HUES48 (cell line): Measurements from ENCODE around the gene FAM229A.
"Not testable (repeated sequence)": the region's sequence is repeated elsewhere in the genome, so short reads cannot be mapped to it uniquely, and the experiment has no call there.

Experiments
- H3K27ac ChIP-seq: one replicate; pipeline ENCODE4 v1.7.0; 2013; ENCODE audit warnings: low read depth, low read length, inconsistent platforms
- H3K27me3 ChIP-seq: 2 replicates; pipeline ENCODE4 v1.6.1; 2013; ENCODE audit warnings: mild to moderate bottlenecking, low read length; ENCODE audit not compliant: control insufficient read depth, insufficient read depth
- H3K36me3 ChIP-seq: 2 replicates; pipeline ENCODE4 v1.6.1; 2013; ENCODE audit warnings: low read length; ENCODE audit not compliant: control insufficient read depth, insufficient read depth
- H3K4me1 ChIP-seq: 2 replicates; pipeline ENCODE4 v1.6.1; 2013; ENCODE audit warnings: mild to moderate bottlenecking, low read length; ENCODE audit not compliant: control insufficient read depth, insufficient read depth
- H3K4me3 ChIP-seq: 2 replicates; pipeline ENCODE4 v1.5.1; 2013; ENCODE audit warnings: mild to moderate bottlenecking, low read depth, low read length
- H3K9ac ChIP-seq: 2 replicates; pipeline ENCODE4 v1.6.1; 2013; ENCODE audit warnings: mild to moderate bottlenecking, low read depth, low read length, moderate library complexity
- H3K9me3 ChIP-seq: 2 replicates; pipeline ENCODE4 v1.6.1; 2013; ENCODE audit warnings: low read length; ENCODE audit not compliant: control insufficient read depth, insufficient read depth

Gene FAM229A

GRCh38 chr1:32362474-32363313, at the start of gene FAM229A, which contains the start of gene TSSK3:
FAM229A (minus strand) TSS chr1:32362485; CDS start chr1:32362091, 394 bp downstream.
TSSK3 (plus strand) TSS chr1:32362539; CDS start chr1:32362702, 163 bp downstream.
- Histone ChIP-seq H3K36me3 (peaks cover 40% of the 10 kb centered on the region), H3K9me3 (no peaks in the 10 kb centered on the region), H3K4me3 (peak within 1 kb of the TSS; percentile 45), H3K9ac (no peak within 1 kb of the TSS), H3K4me1 (peaks cover 5% of the 10 kb centered on the region; the same call in 1 of the 2 replicates), H3K27ac (peak within 1 kb of the TSS; percentile 31), H3K27me3 (peaks cover 11% of the 10 kb centered on the region)

GRCh38 chr1:32411261-32411660, 49.0 kb upstream of the FAM229A start:
- no peaks in the 10 kb centered on the region for H3K4me1 ChIP-seq
- no peak overlapping the region for H3K4me3 ChIP-seq
- no peaks in the 10 kb centered on the region for H3K27me3 ChIP-seq
- no peak overlapping the region for H3K27ac ChIP-seq
- H3K36me3 ChIP-seq = no peaks in the 10 kb centered on the region
- no peak overlapping the region for H3K9ac ChIP-seq
- H3K9me3 ChIP-seq = peaks cover 21% of the 10 kb centered on the region

- H3K36me3 ChIP-seq = no peaks in the 10 kb centered on the region
- H3K9me3 ChIP-seq = no peaks in the 10 kb centered on the region; the same call in 1 of the 2 replicates
- H3K27ac ChIP-seq = no peak overlapping the region
- H3K9ac ChIP-seq = no peak overlapping the region
- H3K4me3 ChIP-seq = no peak overlapping the region
- H3K4me1 ChIP-seq = no peaks in the 10 kb centered on the region
- no peaks in the 10 kb centered on the region for H3K27me3 ChIP-seq
These were observed 44.4 kb upstream of the FAM229A start for GRCh38 chr1:32406629-32407111.

- no peak overlapping the region for H3K4me3 ChIP-seq
- H3K27ac ChIP-seq = no peak overlapping the region
- H3K36me3 ChIP-seq = no peaks in the 10 kb centered on the region
- no peaks in the 10 kb centered on the region for H3K27me3 ChIP-seq
- no peak overlapping the region for H3K9ac ChIP-seq
- H3K9me3 ChIP-seq = no peaks in the 10 kb centered on the region; the same call in 1 of the 2 replicates
- H3K4me1 ChIP-seq = peaks cover 2% of the 10 kb centered on the region; the same call in 1 of the 2 replicates
These were observed 43.6 kb upstream of the FAM229A start for GRCh38 chr1:32405672-32406467.

- Histone ChIP-seq H3K4me1 (peaks cover 2% of the 10 kb centered on the region; the same call in 1 of the 2 replicates), H3K9me3 (no peaks in the 10 kb centered on the region; the same call in 1 of the 2 replicates), H3K9ac (no peak overlapping the region), H3K27ac (no peak overlapping the region), H3K4me3 (no peak overlapping the region), H3K27me3 (no peaks in the 10 kb centered on the region), H3K36me3 (no peaks in the 10 kb centered on the region)
These were observed 42.7 kb upstream of the FAM229A start for GRCh38 chr1:32404946-32405345.

GRCh38 chr1:32400876-32401631, 38.8 kb upstream of the FAM229A start:
- Histone ChIP-seq H3K36me3 (no peaks in the 10 kb centered on the region), H3K27me3 (no peaks in the 10 kb centered on the region), H3K4me3 (no peak overlapping the region), H3K9me3 (no peaks in the 10 kb centered on the region), H3K27ac (no peak overlapping the region), H3K9ac (no peak overlapping the region), H3K4me1 (peaks cover 2% of the 10 kb centered on the region; the same call in 1 of the 2 replicates)

- Histone ChIP-seq H3K4me3 (no peak overlapping the region), H3K36me3 (no peaks in the 10 kb centered on the region), H3K9ac (no peak overlapping the region), H3K9me3 (no peaks in the 10 kb centered on the region), H3K27ac (no peak overlapping the region), H3K4me1 (peaks cover 2% of the 10 kb centered on the region; the same call in 1 of the 2 replicates), H3K27me3 (no peaks in the 10 kb centered on the region)
These were observed 37.6 kb upstream of the FAM229A start for GRCh38 chr1:32399843-32400242.

- Histone ChIP-seq H3K36me3 (no peaks in the 10 kb centered on the region), H3K27ac (no peak overlapping the region), H3K27me3 (no peaks in the 10 kb centered on the region), H3K9ac (no peak overlapping the region), H3K4me1 (peaks cover 5% of the 10 kb centered on the region; the same call in 1 of the 2 replicates), H3K4me3 (no peak overlapping the region), H3K9me3 (no peaks in the 10 kb centered on the region)
These were observed 36.1 kb upstream of the FAM229A start for GRCh38 chr1:32398401-32398800.

GRCh38 chr1:32396524-32396923, 34.2 kb upstream of the FAM229A start:
- H3K9me3 ChIP-seq, H3K27me3 ChIP-seq, H3K4me3 ChIP-seq, H3K9ac ChIP-seq, H3K27ac ChIP-seq, H3K4me1 ChIP-seq: not testable (repeated sequence)
- peaks cover 13% of the 10 kb centered on the region for H3K36me3 ChIP-seq

- Histone ChIP-seq H3K4me3 (peak overlapping the region; percentile 76), H3K9ac (peak overlapping the region; percentile 94), H3K27me3 (no peaks in the 10 kb centered on the region), H3K36me3 (peaks cover 29% of the 10 kb centered on the region), H3K27ac (peak overlapping the region; percentile 99), H3K4me1 (peaks cover 7% of the 10 kb centered on the region; the same call in 1 of the 2 replicates), H3K9me3 (no peaks in the 10 kb centered on the region)
These were observed 32.7 kb upstream of the FAM229A start for GRCh38 chr1:32394890-32395432.
